HG02798 (cell line): ENCODE results near the gene FAM174C.

ENCODE experiments used
- ATAC-seq: cut with Tn5 transposase; IDR thresholded peaks from one replicate; pipeline ENCODE4 v1.9.1; 2021; ENCODE audit warnings: mild to moderate bottlenecking; ENCODE audit not compliant: unreplicated experiment, poor library complexity

FAM174C gene

GRCh38 chr19:1271528-1272422 lies 3.6 kb upstream of the FAM174C start:
- ATAC-seq, result no peak

DNA sequence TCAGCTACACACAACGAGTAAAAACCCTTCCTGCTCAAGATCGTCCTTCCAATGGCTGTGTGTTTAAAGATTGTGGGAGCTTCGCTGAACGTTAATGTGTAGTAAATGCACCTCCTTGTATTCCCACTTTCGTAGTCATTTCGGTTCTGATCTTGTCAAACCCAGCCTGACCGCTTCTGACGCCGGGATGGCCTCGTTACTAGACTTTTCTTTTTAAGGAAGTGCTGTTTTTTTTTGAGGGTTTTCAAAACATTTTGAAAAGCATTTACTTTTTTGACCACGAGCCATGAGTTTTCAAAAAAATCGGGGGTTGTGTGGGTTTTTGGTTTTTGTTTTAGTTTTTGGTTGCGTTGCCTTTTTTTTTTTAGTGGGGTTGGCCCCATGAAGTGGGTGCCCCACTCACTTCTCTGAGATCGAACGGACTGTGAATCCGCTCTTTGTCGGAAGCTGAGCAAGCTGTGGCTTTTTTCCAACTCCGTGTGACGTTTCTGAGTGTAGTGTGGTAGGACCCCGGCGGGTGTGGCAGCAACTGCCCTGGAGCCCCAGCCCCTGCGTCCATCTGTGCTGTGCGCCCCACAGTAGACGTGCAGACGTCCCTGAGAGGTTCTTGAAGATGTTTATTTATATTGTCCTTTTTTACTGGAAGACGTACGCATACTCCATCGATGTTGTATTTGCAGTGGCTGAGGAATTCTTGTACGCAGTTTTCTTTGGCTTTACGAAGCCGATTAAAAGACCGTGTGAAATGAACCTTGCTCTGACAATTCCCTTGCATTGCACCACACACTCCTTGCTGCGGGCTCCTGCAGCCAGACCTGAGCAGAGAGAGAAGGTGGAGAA lies 2.7 kb upstream of the FAM174C start:
- no peak for ATAC-seq

DNA sequence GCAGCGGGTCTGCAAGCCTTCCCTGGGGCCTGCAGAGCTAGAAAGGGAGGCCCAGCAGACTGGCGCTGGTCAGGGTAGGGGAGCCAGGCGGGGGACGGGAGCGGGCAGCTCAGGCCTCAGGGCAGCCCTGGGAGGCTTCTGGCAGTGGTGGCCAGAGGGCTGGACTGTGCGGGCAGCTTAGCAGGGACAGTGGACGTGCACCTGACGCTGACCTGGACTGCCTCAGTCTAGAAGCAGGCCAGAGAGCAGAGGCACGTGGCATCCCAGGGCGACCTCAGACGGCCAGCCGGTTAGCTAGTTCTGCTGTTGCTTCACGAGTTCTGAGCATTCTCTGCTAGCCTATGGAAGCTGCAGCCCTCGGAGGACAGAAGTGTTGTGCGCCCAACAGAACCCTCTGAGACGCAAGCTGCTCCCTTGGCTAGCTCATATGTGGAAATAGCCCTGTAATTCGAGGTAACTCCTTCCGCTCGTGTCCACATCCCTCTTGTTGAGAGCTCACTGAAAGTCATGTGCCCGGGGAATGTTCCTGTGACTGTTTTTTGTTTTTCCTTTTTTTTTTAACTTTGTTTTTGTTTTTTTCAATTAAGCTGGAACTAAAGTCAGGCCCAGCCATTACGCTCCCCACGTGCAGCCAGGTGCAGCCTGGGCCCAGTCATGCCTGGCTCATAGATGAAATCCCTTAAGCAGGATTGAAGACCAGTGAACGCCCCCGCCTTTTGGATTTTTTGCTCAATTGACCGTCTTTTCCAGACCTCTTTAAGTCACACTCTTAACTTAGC lies 1.9 kb upstream of the FAM174C start:
- no peak for ATAC-seq

DNA sequence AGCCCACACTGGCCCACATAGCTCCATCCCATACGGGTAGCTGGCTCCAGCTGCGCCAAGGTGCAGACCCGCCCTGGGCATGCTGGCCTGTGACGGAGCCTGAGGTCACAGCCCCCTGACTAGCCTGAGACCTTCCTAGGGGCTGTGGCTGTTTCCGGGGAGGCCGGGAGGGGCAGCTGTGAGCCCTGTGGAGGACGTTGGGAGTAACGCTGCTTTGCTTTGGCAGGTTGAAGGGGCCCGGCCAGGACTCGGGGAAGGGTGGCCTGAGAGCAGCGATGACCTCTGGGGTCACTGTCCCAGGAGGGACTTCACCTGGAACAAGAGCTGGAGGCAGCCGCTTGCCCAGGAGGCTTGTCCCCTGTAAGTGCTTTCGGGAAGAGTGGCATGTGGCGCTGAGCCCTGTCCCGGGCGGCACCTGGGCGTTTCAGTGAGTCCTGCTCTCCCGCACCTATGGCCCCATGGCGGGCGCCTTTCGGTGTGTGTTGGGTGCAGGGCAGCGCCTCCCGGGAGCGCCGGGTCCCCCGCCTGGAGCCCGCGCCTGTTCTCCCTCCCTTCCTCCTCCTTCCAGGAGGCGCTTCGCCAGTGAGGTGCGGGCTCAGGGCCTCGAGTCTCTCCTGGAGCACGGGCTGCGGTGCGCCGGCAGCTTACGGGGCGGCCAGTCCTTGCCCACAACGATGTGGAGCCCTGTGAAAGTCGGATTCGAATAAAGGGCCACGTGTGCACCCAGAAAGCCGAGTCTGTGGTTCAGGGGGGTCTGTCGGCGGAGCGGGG lies 1.1 kb upstream of the FAM174C start:
- no peak for ATAC-seq

GRCh38 chr19:1274852-1275259 lies 474 bp upstream of the FAM174C start:
- ATAC-seq, result no peak

GRCh38 chr19:1275976-1276627 lies 772 bp downstream of the FAM174C start:
- ATAC-seq, result no peak

- no peak for ATAC-seq
Measured at GRCh38 chr19:1276628-1277022, 1.3 kb downstream of the FAM174C start.

- ATAC-seq, result no peak
Measured at GRCh38 chr19:1277061-1277460, 1.7 kb downstream of the FAM174C start.

- no peak for ATAC-seq
Measured at GRCh38 chr19:1278074-1278473, 2.7 kb downstream of the FAM174C start.

DNA sequence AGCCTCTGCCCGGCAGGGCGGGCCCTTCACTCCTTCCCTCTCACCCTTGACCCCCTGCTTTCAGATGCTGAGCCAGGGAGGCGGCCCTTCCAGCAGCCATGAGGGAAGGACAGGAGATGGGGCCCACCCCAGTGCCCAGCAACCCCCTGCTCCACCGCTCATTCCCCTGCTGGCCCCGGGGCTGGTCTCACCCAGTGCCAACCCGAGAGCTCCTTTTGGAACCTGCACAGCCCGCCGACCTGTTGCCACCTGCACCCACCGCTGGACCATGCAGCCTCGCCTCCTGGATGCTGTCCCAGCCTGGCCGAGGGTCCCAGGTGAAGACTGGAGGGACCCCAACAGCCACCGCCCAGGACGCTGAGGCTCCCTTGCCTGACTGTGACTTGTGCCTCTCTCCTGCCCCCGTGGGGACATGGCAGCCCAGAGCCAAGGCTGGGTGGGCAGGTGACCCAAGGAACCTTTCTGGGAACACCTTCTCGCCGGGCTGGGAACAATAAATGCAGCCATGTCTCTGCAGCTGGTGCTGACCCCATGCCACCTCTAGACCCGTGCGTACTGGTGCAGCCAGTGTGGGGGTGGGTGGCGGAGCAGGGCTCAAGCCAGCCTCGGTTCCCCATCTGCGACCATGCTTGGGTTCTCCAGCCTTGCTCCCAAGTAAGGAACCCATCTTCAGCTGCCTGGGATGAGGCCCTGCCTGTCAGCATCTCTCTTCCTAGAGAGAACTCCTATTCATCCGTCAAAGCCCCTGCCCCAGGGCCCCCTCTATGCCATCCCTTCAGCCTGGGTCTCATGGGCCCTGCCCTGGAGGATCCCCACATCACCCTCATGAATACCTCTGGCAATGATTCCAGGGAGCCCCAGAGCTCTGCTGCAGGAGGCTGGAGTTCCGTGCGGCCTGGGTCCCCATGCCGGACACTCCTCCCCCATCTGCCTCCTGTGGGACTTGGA lies 3.7 kb downstream of the FAM174C start:
- no peak for ATAC-seq

DNA sequence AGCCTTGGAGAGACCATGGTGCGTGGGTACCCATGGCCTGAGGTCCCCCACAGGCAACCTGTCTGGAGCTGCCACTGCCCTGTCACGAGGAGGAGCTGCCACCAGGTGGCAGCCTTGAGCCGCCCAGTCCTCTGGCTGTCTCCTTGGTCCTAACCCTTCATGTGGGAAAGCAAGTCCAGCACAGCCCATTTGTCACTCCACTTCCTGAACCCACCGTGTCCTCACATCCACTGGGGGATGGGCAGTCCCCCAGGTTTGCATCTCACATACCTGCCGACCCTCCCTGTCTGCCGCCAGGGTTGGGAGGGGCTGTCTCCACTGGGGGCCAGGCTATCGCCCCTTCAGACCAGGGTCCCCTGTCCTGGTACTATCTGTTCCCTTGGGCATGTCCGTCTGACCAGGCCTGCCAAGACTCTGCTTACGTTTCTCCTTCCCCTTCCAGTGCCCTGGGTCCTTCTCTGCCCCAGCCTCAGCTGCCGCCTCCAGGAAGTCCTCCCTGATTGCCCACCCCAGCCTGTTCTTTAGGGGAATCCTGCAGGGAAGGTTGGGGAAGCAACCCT lies 4.5 kb downstream of the FAM174C start:
- no peak for ATAC-seq

- no peak for ATAC-seq
Measured at GRCh38 chr19:1280636-1281568, 5.6 kb downstream of the FAM174C start.

DNA sequence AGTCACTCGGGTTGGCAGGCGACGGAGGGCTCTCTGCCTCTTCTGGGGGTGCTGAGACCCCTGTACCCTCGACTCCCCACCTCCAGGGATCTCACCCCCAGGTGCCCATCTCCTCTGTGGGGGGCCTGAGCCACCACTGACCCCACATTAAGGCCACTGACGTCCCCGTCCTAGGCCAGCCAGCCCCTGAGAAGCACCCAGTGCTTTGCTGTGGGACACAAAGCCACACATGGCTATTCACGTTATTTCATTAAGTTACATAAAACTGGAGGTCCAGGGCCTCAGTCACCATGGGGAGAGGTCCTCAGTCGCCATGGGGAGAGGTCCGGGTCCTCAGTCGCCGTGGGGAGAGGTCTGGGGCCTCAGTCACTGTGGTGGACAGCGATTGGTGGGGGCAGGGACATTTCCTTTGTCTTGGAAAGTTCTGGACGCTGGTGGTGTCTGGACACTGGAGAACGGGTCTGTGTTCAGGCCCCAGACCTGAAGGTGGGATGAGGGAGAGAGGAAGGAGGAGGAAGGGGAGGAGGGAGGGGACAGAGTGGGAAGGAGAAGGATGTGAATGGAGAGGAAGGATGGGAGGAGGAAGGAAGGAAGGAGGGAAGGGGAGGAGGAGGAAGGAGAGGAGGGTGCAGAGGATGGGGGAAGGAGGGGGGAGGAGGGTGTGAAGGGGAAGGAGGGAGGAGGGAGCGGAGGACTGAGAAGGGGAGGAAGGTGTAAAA lies 6.4 kb downstream of the FAM174C start:
- ATAC-seq, result no peak

- no peak for ATAC-seq
Measured at GRCh38 chr19:1282588-1283206, 7.4 kb downstream of the FAM174C start.

GRCh38 chr19:1283207-1283916 lies 8.0 kb downstream of the FAM174C start:
- ATAC-seq, result no peak
